AG08395 (cell line): ENCODE measurements around the gene SERPINB10.

ENCODE experiments used
- DNase-seq: peaks from one replicate; pipeline ENCODE4 v3.0.0; 2012; ENCODE audit warnings: mixed read lengths, low spot score

SERPINB10 gene

GRCh38 chr18:63949068-63949737 is 41.4 kb downstream of the SERPINB10 start, which contains the start of gene HMSD:
HMSD (plus strand) TSS chr18:63949301; CDS start chr18:63953456, 4,155 bp downstream.
- peak; percentile 74 for DNase-seq

GRCh38 chr18:63951302-63951705 is 43.5 kb downstream of the SERPINB10 start:
- DNase-seq, result peak; percentile 28

GRCh38 chr18:63953811-63954210 is 46.1 kb downstream of the SERPINB10 start:
- DNase-seq, result no peak

GRCh38 chr18:63956755-63957154 is 49.0 kb downstream of the SERPINB10 start:
- no peak for DNase-seq

GRCh38 chr18:63960891-63961290 is 53.1 kb downstream of the SERPINB10 start:
- no peak for DNase-seq

GRCh38 chr18:63961435-63961980 is 53.8 kb downstream of the SERPINB10 start:
- no peak for DNase-seq

- no peak for DNase-seq
These were observed 54.4 kb downstream of the SERPINB10 start for GRCh38 chr18:63962137-63962536.

GRCh38 chr18:63963615-63964256 is 56.0 kb downstream of the SERPINB10 start:
- DNase-seq, result peak; percentile 52

GRCh38 chr18:63964908-63965307 is 57.1 kb downstream of the SERPINB10 start:
- no peak for DNase-seq

GRCh38 chr18:63965716-63966330 is 58.1 kb downstream of the SERPINB10 start:
- peak; percentile 23 for DNase-seq

GRCh38 chr18:63969942-63970808 is 62.4 kb downstream of the SERPINB10 start, which contains the start of gene SERPINB8:
SERPINB8 (plus strand) TSS chr18:63970081; CDS start chr18:63978309, 8,228 bp downstream.
- DNase-seq, result peak; percentile 94

GRCh38 chr18:63970809-63971205 is 63.0 kb downstream of the SERPINB10 start:
- peak; percentile 47 for DNase-seq

- DNase-seq, result no peak
These were observed 63.7 kb downstream of the SERPINB10 start for GRCh38 chr18:63971320-63972001.

- no peak for DNase-seq
These were observed 64.2 kb downstream of the SERPINB10 start for GRCh38 chr18:63972002-63972376.

GRCh38 chr18:63974991-63975390 is 67.2 kb downstream of the SERPINB10 start:
- DNase-seq, result no peak

- DNase-seq, result no peak
These were observed 67.9 kb downstream of the SERPINB10 start for GRCh38 chr18:63975628-63976027.

- no peak for DNase-seq
These were observed 69.3 kb downstream of the SERPINB10 start for GRCh38 chr18:63977040-63977439.

GRCh38 chr18:63979409-63979920 is 71.7 kb downstream of the SERPINB10 start:
- DNase-seq, result peak; percentile 79

- DNase-seq, result peak; percentile 24
These were observed 72.3 kb downstream of the SERPINB10 start for GRCh38 chr18:63980027-63980426.

- no peak for DNase-seq
These were observed 73.2 kb downstream of the SERPINB10 start for GRCh38 chr18:63980896-63981460.

GRCh38 chr18:63981719-63982118 is 74.0 kb downstream of the SERPINB10 start:
- no peak for DNase-seq
